ENCODE measurements around the gene PAX9.

The PAX9 gene

DNA sequence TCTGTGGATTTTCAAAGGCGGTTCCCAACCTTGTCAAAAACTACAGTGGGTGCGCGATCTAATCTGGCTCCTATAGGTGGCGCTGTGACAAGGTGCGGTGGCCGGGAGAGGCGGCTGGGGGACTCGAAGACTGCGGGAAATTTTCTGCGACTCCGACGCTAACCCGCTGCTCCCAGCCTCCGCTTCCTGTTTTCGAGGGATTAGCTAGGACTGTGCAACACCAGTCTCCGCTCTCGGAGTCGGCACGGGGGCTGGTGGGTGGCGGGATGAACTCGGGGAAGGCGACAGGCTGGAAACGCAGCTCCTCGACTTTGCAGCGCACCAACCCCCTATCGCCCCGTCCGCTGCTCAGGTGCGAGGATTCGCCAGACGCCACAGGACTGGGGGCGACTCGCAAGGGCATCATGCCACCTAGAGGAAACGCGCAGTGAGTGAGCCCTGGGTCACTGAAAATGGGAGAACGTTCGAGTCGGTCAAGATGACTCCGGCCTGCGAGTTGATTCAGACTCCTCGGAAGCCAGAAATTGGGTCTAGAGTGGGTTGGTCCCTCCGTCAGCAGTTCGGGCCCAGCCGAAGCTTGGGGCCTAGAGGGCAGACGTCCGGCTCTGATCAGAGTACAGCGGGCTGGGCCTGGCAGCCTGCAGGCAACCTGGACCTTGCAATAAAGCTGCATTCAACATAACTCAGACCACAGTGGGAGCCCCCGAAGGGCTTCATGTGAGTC is 5.5 kb upstream of the PAX9 start:
- no peak for DNase-seq (ENCODE audit: low read depth in 3 of 3, low spot score in 1 of 3)

GRCh38 chr14:36656687-36657398 is 4.8 kb upstream of the PAX9 start:
- no peak for DNase-seq (ENCODE audit: low read depth in 3 of 3, low spot score in 1 of 3)

DNA sequence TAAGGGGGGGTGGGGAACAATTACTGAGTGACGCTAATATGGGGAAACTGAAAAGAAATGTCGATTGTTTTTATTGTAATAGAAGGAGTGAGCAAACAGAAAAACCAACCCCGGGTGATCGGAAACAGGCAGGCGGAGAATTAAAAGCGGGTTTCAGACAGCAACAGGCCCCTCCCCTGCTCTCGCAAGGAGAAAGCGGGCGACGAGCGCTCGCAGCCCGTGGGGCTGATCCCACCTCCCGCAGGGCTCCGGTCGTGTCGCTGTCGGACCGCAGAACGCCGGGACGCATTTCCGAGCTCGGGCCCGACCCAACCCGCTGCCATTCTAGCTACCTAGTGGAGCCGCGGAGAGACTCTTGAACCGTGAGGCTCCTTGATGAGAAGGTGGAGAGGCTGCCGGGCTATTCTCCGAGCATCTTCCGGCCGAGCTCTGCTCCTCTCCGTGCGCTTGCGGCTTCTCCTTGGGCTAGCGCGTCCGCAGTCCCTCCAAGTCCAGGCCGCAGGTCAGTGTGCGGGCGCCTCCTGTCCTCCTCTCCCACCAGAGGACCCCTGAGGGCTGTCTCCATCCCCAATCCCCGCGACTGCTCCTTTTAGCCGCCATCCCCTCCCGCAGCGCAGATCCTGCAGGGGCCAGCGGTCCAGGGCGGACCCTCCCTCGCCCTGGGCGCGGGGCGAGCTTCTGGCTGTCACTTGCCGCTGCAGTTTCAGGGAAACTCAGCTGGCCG is 4.1 kb upstream of the PAX9 start:
- no peak for DNase-seq (ENCODE audit: low read depth in 3 of 3, low spot score in 1 of 3)

DNA sequence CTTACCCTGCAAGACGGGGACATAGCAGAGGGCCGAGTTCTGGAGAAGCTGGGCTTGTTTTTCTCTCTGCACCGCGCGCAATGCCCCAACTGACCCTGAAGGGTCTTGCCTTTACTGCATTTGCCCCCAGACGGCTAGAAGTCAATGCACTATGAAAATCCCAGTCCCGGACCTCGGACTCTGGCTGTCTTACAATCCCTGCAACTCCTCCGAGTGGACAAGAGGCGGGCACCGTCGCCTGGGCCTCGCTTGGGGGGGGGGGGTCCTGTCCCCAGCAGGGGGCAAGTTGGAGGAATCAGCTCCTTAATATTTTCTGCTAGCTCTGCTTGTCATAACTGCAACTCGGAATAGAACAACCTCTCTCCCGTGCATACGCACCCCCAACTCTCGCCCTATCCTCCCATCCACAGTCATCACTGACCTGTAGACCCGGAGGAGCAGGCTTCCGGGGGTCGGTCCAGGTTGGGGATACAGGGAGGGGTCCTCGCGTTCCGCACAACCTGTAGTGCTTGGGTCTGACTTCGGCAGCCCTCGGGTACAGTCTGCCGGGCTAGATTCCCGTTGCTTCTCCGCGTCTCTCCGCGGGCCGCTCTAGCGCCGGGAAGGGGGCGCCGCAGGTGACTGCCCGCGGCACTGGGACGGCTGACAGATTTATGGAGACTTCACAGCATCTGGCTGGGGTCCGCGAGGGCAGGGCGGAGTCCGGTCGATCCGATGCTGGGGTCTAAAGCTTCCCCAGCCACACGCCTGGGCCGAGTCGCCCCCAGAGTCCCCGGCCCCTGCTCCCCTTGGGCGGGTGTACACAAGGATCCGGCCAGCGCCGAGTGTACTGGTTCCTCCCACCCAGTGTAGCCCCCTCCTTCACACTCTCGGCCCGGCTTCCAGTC is 3.3 kb upstream of the PAX9 start:
- DNase-seq (ENCODE audit: low read depth in 3 of 3, low spot score in 1 of 3) = no peak

GRCh38 chr14:36659010-36659821 is 2.4 kb upstream of the PAX9 start:
- DNase-seq (ENCODE audit: low read depth in 3 of 3, low spot score in 1 of 3) = no peak

DNA sequence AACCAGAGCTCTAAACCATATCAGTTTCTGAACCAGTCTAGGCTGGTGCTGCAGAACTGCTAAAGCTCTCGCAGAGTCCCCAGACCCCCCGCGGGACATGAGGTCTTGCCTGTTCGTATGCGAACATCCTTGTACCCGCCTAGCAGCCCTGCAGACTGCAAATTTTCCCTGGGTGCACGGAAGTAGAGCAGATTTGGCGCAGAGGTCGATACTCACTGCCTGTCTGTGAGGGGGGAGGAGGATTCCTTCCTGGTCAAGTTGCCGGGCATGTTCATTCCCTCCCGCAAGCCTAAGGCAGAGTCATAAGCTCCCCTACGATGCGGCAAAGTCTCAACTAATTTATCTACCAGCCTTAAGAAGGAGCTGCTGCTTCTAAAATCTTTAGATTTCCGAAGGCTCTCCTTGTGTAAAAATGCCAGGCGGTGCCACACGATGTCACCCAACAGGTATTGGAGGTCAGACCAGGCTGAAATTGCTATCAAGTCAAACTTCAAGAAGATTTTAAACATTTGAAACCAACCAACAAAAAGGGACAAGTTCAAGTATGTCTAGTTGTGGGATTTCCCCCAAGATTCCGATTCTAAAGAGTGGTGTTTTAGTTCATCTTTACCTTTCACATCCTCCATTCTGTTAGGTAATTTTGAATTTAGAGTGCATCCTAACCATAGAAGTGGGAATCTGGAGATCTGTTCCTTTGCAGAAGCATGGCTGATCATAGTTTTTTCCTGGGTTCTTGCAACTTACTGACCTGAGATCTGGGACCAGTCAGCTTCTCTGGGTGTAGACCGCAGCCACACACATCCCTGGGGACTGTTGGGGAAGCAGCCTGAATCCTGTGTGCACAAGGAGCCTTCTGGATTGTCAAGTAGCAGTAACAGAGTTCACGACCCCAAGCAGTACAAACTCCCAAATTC is 1.6 kb upstream of the PAX9 start:
- no peak for DNase-seq (ENCODE audit: low read depth in 3 of 3, low spot score in 1 of 3)

- no peak for DNase-seq (ENCODE audit: low read depth in 3 of 3, low spot score in 1 of 3)
These were observed 739 bp upstream of the PAX9 start for GRCh38 chr14:36660736-36661505.

GRCh38 chr14:36662258-36662542 is 540 bp downstream of the PAX9 start:
- no peak for DNase-seq (ENCODE audit: low read depth in 3 of 3, low spot score in 1 of 3)

DNA sequence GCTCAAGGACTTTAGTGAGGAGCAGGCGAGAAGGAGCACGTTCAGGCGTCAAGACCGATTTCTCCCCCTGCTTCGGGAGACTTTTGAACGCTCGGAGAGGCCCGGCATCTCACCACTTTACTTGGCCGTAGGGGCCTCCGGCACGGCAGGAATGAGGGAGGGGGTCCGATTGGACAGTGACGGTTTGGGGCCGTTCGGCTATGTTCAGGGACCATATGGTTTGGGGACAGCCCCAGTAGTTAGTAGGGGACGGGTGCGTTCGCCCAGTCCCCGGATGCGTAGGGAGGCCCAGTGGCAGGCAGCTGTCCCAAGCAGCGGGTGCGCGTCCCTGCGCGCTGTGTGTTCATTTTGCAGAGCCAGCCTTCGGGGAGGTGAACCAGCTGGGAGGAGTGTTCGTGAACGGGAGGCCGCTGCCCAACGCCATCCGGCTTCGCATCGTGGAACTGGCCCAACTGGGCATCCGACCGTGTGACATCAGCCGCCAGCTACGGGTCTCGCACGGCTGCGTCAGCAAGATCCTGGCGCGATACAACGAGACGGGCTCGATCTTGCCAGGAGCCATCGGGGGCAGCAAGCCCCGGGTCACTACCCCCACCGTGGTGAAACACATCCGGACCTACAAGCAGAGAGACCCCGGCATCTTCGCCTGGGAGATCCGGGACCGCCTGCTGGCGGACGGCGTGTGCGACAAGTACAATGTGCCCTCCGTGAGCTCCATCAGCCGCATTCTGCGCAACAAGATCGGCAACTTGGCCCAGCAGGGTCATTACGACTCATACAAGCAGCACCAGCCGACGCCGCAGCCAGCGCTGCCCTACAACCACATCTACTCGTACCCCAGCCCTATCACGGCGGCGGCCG is 1.1 kb downstream of the PAX9 start:
- no peak for DNase-seq (ENCODE audit: low read depth in 3 of 3, low spot score in 1 of 3)

DNA sequence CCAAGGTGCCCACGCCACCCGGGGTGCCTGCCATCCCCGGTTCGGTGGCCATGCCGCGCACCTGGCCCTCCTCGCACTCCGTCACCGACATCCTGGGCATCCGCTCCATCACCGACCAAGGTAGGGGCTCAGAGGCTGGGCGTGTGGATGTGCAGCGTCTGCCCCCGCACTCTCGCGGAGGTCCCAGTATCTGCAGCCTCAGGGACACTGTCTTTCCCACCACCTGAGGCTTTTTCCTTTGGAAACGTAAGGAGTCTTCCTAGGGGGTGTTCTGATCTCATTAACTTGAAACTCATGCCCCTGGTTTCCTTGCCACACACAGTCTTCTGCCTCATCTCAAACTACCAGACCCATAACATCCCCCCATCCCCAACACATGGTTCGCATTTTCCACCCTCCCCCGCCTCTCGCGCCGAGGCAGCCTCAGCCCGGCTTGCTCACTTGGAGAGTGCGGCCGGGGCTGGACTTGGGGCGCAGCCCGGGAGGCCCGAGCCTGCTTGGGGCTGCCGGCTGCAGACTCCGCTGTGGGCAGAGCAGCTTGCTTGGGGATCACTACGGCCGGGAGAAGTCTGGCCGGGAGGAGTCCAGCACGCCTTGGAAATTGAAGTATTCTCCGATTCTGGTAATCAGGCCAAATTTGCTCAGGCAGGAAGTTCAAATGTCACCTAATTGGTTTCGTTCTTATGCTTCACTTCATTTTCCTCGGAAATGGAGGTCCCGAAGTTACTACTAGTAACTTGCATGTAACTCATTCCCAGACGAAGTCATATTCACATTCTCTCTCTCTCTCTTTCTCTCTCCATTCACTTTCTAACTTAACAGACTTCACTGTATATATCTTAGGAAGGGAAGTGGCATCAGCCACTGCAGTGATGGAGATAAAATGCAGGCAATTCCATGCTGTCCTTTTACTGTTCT is 2.0 kb downstream of the PAX9 start:
- DNase-seq (ENCODE audit: low read depth in 3 of 3, low spot score in 1 of 3) = no peak

DNA sequence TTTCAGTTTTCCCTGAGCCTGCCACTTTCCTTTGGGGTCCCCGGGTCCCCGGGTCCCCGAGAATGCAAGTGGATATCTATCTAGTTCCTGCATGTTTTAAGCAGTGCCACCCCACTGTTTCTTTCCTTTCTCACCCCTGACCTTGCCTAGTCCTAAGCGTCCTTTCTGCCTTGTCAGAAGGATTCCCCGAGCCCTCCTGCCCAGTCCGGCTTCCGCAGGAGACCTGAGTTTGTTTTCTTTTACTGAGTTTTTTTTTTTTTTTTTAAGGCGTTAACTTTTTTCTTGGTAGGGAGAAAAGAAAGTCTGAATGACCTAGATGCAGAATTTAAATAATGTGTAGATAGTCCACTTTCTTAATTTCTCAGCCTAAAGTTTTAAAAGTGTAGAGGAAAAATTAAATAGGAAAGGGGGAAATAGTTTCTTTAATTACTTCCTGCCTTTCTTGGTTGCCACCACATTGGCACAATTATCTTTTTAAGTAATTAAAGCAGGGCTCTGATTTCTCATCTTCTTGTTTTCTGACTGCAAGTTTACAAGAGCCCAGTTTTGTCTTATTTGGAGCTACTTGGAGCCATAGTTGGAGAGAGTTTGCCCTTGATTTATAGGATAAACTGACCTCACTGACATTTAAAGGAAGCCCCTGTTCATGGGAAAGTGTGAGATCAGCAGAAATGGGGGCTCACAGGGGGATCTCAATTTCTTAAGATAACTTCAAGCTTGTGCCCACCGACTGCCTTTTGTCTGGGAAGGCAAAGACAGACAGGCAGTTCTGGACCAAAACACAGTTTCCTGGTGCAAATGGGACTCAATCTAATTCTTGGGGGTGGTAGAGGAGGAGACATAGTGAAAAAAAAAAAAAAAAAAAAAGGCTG is 2.9 kb downstream of the PAX9 start:
- DNase-seq (ENCODE audit: low read depth in 3 of 3, low spot score in 1 of 3) = no peak

GRCh38 chr14:36665887-36666415 is 4.3 kb downstream of the PAX9 start:
- DNase-seq (ENCODE audit: low read depth in 3 of 3, low spot score in 1 of 3) = no peak

DNA sequence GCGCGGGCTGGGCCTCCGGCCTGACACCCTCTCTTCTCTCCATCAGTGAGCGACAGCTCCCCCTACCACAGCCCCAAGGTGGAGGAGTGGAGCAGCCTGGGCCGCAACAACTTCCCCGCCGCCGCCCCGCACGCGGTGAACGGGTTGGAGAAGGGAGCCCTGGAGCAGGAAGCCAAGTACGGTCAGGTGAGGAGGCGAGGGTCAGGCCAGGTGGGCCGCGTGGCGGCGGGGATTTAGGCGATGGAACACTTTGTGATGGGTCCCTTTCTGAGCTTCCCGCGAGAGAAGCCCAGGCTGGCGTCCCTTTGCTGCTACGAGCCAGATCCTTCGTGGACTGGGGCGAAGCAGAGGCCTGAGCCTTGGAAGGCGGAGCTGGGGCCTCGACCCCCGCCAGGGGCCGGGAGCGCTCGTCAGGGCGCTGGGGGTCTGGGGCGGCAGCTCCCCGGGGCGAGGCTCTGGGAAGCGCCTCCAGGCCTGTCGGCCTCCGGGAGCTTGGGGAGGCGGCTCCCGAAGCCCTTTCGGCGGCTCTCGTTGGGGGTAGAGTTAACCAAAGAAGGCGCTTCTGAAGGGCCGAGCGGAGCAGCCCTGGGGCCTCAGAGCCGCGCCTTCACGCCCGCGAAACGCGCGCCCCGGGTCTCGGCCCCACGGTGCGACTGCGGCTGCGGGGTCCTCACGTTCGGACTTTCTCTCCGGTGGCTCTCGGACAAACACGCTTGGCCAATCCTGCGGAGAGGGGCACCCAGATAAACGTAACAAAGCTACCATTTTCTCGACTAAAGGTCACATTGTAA is 5.0 kb downstream of the PAX9 start:
- no peak for DNase-seq (ENCODE audit: low read depth in 3 of 3, low spot score in 1 of 3)

DNA sequence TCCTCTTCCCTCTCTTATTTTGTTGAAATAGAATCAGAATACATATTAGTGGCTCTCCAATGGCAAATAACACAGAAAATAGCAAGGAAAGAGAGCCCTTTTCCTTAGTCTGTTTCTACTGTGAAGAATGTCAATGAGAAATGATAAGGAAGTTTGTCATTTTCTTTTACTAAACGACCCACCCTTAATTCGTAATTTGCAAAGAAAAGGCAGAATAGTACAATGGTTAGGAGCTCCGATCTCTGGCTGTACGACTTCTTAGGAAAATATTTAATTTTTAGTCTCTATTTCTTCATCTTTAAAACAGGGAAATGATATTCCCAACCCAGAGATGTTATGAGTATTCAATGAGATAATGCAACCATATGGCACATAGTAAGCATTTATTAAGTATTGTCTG is 6.0 kb downstream of the PAX9 start:
- no peak for DNase-seq (ENCODE audit: low read depth in 3 of 3, low spot score in 1 of 3)

DNA sequence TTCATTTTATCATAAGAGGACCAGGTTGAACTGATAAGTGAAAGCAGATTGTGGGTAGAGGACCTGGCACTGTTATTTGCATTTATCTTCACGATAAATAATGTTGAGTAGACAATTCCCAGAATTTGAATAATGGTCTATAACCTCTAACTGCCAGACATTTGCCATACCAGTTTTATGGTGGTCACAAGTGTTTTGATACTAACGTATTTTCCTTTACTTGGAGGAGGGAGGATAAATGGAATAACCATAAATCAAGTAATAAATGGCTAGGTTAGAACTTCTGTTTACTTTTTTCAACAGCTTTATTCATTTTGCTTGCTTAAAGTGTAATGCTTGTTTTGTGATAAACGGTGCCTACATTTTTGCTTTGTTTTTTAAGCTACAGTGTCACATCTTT is 9.5 kb downstream of the PAX9 start:
- DNase-seq (ENCODE audit: low read depth in 3 of 3, low spot score in 1 of 3) = no peak

Measured in stimulated activated CD4-positive, alpha-beta T cell treated with anti-CD3 and anti-CD28 coated beads, TNF-alpha, amount 100 ng/mL, for 1 hour (primary cell).